ENCODE results near the gene FGF22.

Gene FGF22

DNA sequence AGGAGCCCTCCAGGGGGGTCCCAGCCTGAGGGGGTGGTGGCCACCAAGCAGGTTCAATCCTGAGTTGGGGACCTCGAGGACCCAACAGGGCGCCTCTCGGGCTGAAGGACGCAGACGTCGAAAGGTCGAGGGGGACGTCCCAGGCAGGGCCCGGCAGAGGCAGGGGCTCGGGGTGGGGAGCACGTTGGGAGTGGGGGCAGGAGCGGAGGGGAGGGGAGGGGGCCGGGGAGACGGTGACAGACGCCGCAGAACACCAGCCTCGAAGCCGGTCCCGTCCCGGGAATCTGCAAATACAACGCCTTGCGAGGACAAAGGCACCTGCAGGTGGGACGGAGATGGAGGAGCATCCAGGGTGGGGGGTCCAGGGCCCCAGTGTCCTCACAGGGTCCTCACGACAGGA, 4.1 kb downstream of the FGF22 start:
- DNase-seq (ENCODE audit: low read depth in 2 of 2), result no peak

GRCh38 chr19:644363-644762, 4.7 kb downstream of the FGF22 start:
- no peak for DNase-seq (ENCODE audit: low read depth in 2 of 2)

DNA sequence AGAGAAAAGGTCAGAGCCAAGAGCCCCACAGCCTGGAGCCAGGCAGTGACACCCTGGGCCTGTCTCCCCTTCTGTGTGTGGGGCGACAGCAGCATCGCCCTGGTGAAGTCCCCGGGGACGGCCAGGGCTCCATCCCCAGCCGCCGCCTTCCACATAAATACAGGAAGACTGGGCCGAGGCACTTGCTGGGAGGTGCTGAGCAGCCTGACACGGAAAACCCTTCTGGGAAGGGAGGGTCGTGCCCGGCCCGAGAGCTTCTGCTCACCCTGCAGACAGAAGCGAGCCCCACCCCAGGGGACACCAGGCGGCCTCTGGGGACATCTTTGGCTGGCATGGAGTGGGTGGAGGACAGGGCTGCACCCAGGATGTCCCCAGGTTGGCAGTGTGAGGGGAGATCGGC, 5.1 kb downstream of the FGF22 start:
- no peak for DNase-seq (ENCODE audit: low read depth in 2 of 2)

GRCh38 chr19:645912-646778, 6.5 kb downstream of the FGF22 start:
- DNase-seq (ENCODE audit: low read depth in 2 of 2), result no peak

DNA sequence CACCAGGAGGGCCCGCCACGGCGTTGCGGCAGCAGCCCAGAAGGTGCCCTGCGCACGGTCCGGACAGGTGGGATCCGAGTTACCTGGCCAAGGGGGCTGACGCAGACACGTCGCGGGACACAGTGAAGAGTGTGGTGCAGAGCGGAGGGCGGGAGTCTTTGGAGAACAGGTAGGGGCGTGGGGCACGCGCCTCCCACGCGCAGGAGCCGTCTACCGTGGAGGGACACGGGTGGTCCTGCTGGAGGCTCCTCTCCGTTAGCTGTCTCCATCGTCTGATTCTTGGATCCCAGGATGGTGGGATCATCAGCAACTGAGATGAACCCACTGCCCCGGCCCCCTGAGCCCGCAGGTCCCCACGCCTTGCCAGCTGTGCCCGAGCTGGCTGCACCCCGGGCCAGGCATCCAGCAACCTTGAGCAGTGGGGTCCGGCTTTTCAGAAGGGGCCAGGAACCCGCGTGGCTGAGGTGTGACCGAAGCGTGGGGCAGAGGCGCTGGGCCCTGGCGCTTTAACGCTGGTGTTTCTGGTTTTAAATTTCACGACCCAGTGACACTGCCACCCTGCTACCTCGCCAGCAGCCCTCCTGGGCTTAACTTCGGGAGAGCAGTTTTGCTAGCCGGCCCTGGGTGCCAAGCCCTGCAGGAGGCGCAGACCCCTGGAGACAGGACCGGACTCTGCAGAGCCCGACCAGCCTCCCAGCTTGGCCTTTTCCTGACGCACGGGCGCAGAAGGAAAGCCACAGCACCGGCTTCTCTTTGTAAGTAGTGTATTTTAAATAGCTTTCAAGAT, 7.3 kb downstream of the FGF22 start:
- DNase-seq (ENCODE audit: low read depth in 2 of 2), result no peak

DNA sequence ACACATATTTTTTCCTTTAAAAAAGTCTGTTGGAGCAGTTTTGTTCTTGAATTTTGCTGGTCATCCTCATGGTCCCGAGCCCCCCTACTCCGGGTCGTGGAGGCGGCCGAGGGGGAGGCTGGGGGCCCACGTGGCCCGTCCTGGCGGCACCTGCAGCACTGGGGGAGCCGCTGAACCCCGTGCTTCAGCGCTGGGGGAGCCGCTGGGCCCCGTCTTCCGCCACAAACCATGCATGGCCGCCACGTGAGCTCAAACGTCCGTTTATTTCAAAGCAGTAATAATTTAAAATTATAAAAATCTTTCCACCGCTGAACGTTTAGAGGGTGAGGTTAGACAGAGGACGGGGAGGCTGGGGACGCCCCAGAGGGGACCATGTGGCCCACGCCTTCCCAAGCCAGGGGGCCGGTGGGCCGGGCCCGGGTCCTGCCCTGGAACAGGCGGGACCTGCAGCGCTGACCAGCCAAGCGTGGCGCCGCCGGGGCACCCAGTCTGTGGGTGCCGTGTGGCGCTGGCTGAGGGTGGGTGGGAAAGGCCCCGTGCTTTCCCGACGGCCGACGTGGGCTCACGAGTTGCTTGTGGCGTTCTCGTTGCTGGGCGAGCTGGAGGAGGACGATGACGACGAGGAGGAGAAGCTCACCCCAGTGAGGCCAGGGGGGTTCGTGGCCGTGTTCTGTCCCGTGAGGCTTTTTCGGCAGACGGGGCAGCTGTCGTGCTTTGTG, 8.0 kb downstream of the FGF22 start:
- DNase-seq (ENCODE audit: low read depth in 2 of 2), result no peak

DNA sequence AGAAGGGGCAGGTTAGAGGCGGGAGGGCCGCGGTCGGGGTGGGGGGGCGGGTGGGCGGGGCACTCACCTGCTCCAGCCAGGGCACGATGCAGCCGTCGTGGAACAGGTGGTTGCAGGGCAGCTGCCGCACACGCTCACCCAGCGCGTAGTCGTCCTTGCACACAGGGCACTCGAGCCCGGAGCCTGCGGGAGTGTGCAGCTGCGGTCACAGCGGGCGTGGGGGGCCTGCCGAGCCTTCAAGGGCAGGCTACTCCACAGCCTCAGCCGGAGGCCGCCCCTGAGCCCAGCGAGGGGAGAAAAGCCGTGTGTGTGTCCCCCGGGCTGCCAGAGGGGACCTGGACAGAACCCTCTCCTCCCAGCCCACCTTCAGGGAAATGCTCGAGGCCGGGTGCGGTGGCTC, 8.6 kb downstream of the FGF22 start:
- DNase-seq (ENCODE audit: low read depth in 2 of 2), result no peak

DNA sequence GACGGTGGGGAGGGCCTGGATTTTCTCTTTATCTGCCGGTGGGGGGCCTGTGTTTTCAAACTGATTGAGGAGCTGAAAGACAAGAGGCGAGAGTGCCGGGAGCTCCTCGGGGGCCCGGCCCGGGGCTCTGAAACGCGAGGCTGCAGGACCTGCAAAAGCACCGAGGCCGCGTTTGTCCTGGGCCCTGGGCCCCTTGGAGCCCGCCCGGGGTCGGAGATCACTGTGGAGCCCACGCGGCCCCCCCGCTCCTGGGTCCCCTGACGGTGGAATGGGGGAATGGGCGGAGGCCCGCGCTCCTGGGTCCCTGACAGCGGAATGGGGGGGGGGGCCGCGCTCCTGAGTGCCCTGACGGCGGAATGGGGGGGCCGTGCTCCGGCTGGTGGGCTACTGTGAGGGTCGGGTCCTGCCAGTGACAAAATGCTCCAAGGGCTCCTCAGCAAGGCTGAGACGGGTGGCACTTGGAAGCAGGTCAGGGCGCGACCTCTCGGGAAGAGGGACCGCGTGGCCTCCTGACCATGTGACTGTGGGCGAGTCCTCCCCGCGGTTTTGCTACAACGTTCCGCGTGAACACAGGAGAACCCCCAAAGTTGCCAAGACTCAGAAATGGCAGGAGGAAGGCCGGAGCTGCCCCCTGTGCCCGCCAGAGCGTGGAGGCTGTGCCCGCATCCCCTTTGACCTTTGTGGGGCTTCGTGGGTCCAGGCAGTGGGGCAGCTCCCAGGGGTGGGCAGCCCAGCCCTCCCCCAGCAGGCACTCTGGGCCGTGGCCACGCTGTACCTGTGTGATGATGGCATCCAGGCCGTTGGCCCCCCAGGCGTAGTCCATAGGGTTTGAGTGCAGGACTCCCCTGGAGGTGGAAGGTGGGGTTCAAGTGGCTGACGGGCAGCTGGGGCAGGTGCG, 9.5 kb downstream of the FGF22 start:
- no peak for DNase-seq (ENCODE audit: low read depth in 2 of 2)

DNA sequence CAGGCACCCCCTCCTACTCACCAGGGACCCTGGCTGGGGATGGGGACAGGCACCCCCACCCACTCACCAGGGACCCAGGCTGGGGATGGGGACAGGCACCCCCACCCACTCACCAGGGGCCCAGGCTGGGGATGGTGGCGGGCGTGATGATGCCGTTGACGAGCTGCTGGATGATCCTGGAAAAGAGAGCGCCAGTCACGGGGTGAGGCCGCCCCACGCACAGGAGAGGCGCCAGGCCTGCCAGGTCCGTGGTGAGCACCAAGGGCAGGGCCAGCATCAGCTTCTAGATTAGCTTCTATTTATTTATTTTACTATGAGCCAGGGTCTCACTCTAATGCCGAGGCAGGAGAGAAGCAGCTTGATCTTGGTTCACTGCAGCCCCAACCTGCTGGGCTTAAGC, 10.4 kb downstream of the FGF22 start:
- DNase-seq (ENCODE audit: low read depth in 2 of 2), result no peak

DNA sequence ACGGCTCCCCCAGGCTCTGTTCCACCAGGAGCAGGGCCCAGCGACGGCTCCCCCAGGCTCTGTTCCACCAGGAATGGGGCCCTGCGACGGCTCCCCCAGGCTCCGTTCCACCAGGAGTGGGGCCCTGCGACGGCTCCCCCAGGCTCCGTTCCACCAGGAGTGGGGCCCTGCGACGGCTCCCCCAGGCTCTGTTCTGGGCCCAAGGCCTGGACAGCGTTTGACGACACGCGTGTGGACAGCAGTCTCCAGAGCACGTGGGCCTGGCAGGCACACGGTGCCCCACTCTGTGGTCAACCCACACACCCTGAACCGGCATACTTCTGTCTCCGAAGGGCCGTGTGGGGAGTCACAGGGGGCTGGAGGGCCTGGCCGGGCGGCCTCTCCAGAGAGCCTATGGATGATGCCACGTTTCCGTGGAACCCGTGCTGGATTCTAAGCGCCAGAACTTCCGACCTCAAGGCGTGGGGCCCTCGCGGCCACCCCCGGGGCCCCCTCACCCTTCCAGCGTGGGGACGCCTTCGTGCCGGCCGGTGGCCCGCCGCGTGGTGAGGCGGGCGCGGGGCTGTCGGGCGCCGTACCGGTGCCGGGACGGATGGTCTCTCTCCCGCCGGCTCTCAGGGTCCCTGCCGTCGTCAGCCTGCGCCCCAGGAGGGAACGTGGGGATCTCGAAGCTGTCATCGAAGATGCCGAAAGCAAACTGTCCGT, 11.6 kb downstream of the FGF22 start:
- no peak for DNase-seq (ENCODE audit: low read depth in 2 of 2)

GRCh38 chr19:651991-652390, 12.3 kb downstream of the FGF22 start:
- DNase-seq (ENCODE audit: low read depth in 2 of 2), result no peak

DNA sequence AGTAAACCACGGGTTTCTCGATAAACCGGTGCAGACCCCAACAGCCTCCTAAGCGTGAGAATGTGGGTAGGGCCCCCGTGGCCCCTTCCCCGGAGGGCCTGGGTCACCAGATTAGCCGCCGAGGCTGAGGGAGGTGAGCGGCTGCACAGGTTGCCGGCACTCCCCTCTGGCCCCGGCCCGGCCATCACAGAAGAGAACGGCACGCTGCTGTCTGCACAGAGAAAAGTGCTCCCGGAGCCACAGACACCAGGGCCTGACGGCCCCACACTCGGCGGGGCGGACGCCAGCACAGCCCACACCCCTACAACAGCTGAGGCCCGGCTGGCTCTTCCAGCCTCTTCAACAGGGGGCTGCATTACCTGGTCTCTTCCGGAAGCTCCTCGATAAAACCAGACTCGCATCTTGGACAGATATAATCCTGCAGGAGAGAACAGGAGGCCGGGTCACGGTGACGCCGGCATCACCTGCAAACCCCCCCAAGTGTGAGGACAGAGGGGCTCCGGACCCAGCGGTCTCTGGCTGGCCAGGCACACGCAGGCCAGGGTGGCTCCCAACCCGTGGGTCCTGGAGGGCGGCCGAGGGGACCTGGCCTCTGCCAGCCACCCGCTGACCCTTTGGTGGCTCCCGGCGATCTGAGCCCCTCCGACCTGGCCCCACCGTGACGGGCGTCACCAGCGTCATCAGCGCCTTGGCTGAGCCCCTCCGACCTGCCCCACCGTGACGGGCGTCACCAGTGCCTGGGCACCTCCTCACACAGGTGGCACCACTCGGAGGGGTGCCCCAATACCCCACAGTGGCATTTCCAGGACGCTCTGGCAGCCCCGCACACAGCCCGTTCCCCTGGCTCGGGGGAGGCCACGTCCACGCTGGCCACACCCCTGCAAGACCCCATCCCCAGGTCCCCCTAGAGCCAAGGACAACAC, 13.0 kb downstream of the FGF22 start:
- DNase-seq (ENCODE audit: low read depth in 2 of 2), result no peak

DNA sequence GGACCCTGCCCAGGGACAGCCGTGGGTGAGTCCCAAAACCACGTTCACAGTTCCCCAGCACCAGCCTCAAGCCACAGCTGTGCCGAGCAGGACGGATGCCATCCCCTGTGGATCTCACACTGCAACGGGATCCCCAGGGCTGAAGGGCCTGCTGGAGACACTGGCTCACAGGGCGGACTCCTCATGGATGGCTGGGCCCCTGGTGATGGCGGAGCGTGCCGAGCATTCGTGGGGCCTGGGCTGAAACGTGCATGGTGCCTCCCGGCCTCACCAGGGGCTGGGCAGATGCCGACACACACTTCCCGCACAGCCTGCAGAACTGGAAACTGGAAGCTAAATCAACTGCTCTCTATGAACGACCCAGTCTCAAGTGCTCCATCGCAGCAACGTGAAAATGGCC, 13.7 kb downstream of the FGF22 start:
- DNase-seq (ENCODE audit: low read depth in 2 of 2), result no peak

DNA sequence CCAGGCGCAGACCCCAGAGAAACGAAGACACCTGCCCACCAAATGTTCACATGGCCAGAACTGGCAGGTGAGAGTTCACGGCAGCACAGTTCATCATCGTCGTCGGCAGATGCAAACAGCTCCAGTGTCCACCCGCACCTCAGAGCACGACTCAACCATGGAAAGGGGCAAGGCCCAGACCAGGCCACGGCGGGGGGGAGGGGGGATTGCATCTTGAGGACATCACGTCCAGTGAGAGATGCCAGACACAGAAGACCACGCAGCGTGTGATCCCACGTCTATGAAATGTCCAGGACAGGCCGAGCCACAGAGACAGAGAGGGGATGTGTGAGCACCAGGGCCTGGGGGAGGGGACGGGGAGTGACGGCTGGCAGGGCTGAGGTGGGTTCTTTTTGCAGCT, 16.0 kb downstream of the FGF22 start:
- DNase-seq (ENCODE audit: low read depth in 2 of 2), result no peak

DNA sequence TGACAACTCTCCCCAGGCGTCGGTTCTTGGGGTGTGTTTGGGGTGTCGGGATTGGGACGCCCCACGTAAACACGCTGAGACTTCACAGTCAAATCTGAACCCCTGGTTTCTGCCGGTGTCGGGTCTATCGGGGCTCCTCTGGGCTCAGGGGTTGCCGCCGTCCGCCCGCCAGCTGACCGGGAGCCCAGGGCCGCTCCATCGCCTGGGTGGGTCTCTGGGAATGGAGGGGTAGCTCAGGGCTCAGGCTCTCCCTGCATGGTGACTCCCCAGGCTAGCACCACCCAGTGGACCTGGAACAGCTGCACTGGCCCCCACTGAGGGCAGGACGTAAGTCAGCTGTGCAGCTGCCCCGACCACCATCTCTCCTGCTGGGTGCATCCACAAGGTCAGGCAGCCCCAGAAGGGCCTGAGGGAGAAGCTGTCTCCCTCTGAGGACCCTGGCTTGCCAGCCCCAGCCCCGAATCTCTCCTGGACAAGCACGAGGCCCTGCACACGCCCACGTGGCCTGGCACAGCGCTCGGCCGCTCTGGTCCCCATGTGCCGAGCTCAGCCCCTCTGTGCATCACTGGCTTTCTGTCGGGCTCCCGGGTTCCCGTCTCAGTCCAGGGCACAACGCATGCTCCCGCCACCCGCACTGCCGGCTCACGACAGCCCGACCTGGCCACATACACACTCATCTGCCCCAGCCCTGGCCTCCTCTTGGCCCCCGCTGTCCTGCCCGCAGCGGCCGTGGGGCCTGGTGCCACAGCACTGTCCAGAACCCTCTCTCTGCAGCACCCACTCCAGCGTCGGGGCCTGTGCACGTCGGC, 17.3 kb downstream of the FGF22 start:
- DNase-seq (ENCODE audit: low read depth in 2 of 2), result no peak

DNA sequence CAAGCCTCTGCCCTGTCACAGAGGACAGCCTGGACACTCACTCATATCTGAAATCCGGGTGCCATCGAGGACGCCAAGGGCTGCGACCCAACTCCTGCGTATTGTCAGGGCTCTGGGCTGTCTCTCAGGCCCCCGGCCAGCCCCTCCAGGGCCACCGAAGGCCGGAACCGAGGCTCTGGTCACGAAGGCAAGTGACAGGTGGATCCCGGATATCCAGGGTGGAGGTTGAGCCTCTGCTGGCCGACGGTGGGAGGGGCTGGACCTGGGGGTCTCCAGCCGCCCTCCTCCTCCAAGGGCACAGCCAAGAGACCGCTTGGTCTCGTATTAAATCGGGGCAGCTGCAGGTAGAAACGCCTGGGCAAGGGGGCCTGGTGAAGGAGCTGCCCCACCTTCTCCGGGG, 17.9 kb downstream of the FGF22 start:
- DNase-seq (ENCODE audit: low read depth in 2 of 2), result no peak

DNA sequence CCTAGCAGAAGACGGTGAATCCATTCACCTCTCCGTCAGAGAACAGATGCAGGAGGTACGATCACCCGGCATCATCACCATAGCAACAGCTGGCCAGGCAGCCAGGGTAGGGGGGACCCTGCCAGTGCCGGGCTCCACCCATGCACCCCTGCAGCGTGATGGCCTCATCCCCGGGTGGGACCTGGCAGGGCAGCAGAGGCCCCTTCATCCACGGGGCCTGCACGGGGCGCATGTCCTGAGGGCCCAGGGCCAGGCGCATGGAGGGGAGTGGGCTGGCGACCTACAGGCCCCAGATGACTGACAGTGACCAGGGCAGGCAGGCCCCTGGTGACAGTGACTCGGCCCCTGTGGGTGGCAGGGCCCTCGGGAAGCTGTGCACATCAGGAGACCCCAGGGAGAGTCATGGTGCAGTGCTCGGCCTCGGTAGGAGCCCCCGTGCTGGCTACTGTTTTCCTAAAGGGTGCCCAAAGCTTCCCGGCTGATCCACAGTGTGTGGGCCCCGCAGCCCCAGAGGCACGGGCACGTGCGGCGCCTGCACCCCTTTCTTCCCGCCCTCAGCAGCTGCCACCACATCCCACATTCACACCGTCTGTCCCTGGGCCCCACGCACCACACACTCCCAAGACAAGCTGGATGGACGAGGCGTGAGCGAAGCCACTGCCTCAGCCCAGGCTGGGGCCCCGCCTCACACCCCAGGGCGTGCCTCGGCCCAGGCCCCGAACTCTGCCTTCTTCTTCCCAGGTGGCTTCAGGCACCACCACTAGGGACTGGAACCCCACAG, 18.6 kb downstream of the FGF22 start:
- no peak for DNase-seq (ENCODE audit: low read depth in 2 of 2)

Data from stimulated activated CD8-positive, alpha-beta memory T cell treated with anti-CD3 and anti-CD28 coated beads, Interleukin-2, amount 100 ng/mL, for 48 hours (primary cell).